H1 (cell line): ENCODE data around the gene HLA-DPA1. TPM values are rescaled to one million over a fixed set of nuclear protein-coding genes. Genes with fewer than 3 reads are reported as not detected.

ENCODE experiments used
- CTCF ChIA-PET: fragments of 300-600 bp; sonication (Branson Sonifier 250); formaldehyde crosslinking; loops from one replicate; lab custom pipeline; 2021; ENCODE audit not compliant: partially characterized antibody; lab: Charles Lee
- POLR2A ChIA-PET: fragments of 300-600 bp; sonication (Branson Sonifier 250); formaldehyde crosslinking; loops from one replicate; lab custom pipeline; 2021; ENCODE audit warnings: inconsistent platforms; ENCODE audit not compliant: partially characterized antibody; lab: Charles Lee
- DNase-seq, 2 experiments: peaks; one replicate each; pipeline versions ENCODE4 v3.0.0 to v3.0.0-alpha.2; 2010 to 2022; ENCODE audit warnings: low spot score in 2 of 2, low read depth in 1 of 2, mixed read lengths in 1 of 2
- FAIRE-seq: peaks from 2 replicates; lab custom pipeline; 2011; peaks lifted over from hg19 to GRCh38; lab: Jason Lieb, UNC
- H2AFZ ChIP-seq: 2 replicates; pipeline ENCODE4 v1.8.1; 2012; ENCODE audit warnings: low read length, inconsistent platforms
- H2AK5ac ChIP-seq: 2 replicates; pipeline ENCODE4 v1.6.1; 2013; ENCODE audit warnings: low read depth, low read length
- H2BK120ac ChIP-seq: replicated peaks from 2 replicates; pipeline ENCODE3; 2013; ENCODE audit warnings: low read depth, low read length, inconsistent platforms
- H2BK12ac ChIP-seq: 2 replicates; pipeline ENCODE4 v1.6.1; 2013; ENCODE audit warnings: low read depth, low read length
- H2BK15ac ChIP-seq: 2 replicates; pipeline ENCODE4 v1.6.1; 2013; ENCODE audit warnings: low read length
- H2BK20ac ChIP-seq: 2 replicates; pipeline ENCODE4 v1.6.1; 2013; ENCODE audit warnings: low read length
- H2BK5ac ChIP-seq: 2 replicates; pipeline ENCODE4 v1.6.1; 2013; ENCODE audit warnings: low read depth, low read length
- H3K14ac ChIP-seq: 2 replicates; pipeline ENCODE4 v1.6.1; 2013; ENCODE audit warnings: inconsistent platforms; ENCODE audit not compliant: insufficient read length
- H3K18ac ChIP-seq: 2 replicates; pipeline ENCODE4 v1.6.1; 2013; ENCODE audit warnings: low read length; ENCODE audit errors: extremely low read depth
- H3K23ac ChIP-seq: 2 replicates; pipeline ENCODE4 v1.6.1; 2013; ENCODE audit warnings: inconsistent platforms; ENCODE audit not compliant: insufficient read length
- H3K23me2 ChIP-seq: 2 replicates; pipeline ENCODE4 v1.6.1; 2013; ENCODE audit warnings: low read depth, low read length
- H3K27ac ChIP-seq: 2 replicates; pipeline ENCODE4 v1.6.1; 2011; ENCODE audit warnings: low read depth, low read length, inconsistent platforms
- H3K27me3 ChIP-seq, 4 experiments: replicated peaks in 1 of 4; 1 replicate in 1 of 4; 2 replicates in 3 of 4; pipeline versions ENCODE4 v1.6.1 to v1.8.1; 2011 to 2013; ENCODE audit warnings: low read length in 3 of 4, mild to moderate bottlenecking in 3 of 4, inconsistent platforms in 2 of 4, mixed read lengths in 2 of 4, moderate library complexity in 1 of 4; ENCODE audit not compliant: control insufficient read depth in 3 of 4, insufficient read depth in 3 of 4; ENCODE audit errors: extremely low read depth in 1 of 4
- H3K36me3 ChIP-seq, 4 experiments: 2 replicates each; pipeline versions ENCODE4 v1.6.1 to v1.8.1; 2011 to 2013; ENCODE audit warnings: mild to moderate bottlenecking in 4 of 4, low read length in 3 of 4, moderate library complexity in 2 of 4, control low read depth in 1 of 4, inconsistent platforms in 1 of 4; ENCODE audit not compliant: insufficient read depth in 4 of 4, control insufficient read depth in 2 of 4
- H3K4ac ChIP-seq: replicated peaks from 2 replicates; pipeline ENCODE3; 2013; ENCODE audit warnings: low read length, low read depth, mixed read lengths, inconsistent platforms; ENCODE audit not compliant: insufficient read length
- H3K4me1 ChIP-seq, 4 experiments: replicated peaks in 1 of 4; 1 replicate in 1 of 4; 2 replicates in 3 of 4; pipeline versions ENCODE4 v1.6.1 to v1.8.1; 2011 to 2013; ENCODE audit warnings: low read length in 3 of 4, inconsistent platforms in 2 of 4, mixed read lengths in 1 of 4; ENCODE audit not compliant: insufficient read depth in 4 of 4, control insufficient read depth in 3 of 4
- H3K4me2 ChIP-seq, 2 experiments: 2 replicates each; pipeline versions ENCODE4 v1.6.1 to v1.8.1; 2011 to 2013; ENCODE audit warnings: low read depth in 2 of 2, low read length in 2 of 2, control low read depth in 1 of 2, inconsistent platforms in 1 of 2, mild to moderate bottlenecking in 1 of 2; ENCODE audit not compliant: insufficient read depth in 1 of 2
- H3K4me3 ChIP-seq, 4 experiments: fragments of 200-600, 300-600 bp in 1 of 4; sonication (generic), shearing (Covaris generic), sonication (Bioruptor Twin) in 1 of 4; 2 replicates each; pipeline versions ENCODE4 v1.5.1 to v1.8.1; 2011 to 2016; ENCODE audit warnings: low read length in 4 of 4, low read depth in 3 of 4, control low read depth in 2 of 4, inconsistent platforms in 2 of 4, mild to moderate bottlenecking in 2 of 4, mixed read lengths in 1 of 4, moderate library complexity in 1 of 4; ENCODE audit not compliant: insufficient read depth in 2 of 4; ENCODE audit errors: extremely low read depth in 1 of 4
- H3K56ac ChIP-seq: replicated peaks from 2 replicates; pipeline ENCODE3; 2013; ENCODE audit warnings: low read depth, mild to moderate bottlenecking, mixed read lengths, low read length, inconsistent platforms; ENCODE audit not compliant: insufficient read length
- H3K79me1 ChIP-seq: 2 replicates; pipeline ENCODE4 v1.6.1; 2013; ENCODE audit warnings: low read depth, low read length, control low read depth
- H3K79me2 ChIP-seq, 2 experiments: 2 replicates each; pipeline versions ENCODE4 v1.6.1 to v1.8.1; 2012 to 2013; ENCODE audit warnings: low read length in 2 of 2, mild to moderate bottlenecking in 2 of 2, inconsistent platforms in 1 of 2; ENCODE audit not compliant: insufficient read depth in 2 of 2, control insufficient read depth in 1 of 2
- H3K9ac ChIP-seq, 4 experiments: replicated peaks in 1 of 4; 1 replicate in 1 of 4; 2 replicates in 3 of 4; pipeline versions ENCODE4 v1.6.1 to v1.8.1; 2011 to 2013; ENCODE audit warnings: low read depth in 3 of 4, low read length in 3 of 4, control low read depth in 2 of 4, mild to moderate bottlenecking in 2 of 4, moderate library complexity in 2 of 4, inconsistent platforms in 1 of 4; ENCODE audit errors: extremely low read depth in 1 of 4
- H3K9me3 ChIP-seq, 2 experiments: 2 replicates each; pipeline versions ENCODE4 v1.6.1 to v1.8.1; 2012 to 2013; ENCODE audit warnings: mild to moderate bottlenecking in 2 of 2, moderate library complexity in 2 of 2, control low read depth in 1 of 2, inconsistent platforms in 1 of 2, low read depth in 1 of 2, low read length in 1 of 2, mixed read lengths in 1 of 2; ENCODE audit not compliant: insufficient read depth in 2 of 2
- H4K20me1 ChIP-seq, 2 experiments: replicated peaks in 1 of 2; 2 replicates each; pipeline versions ENCODE3 to v1.8.1; 2011 to 2013; ENCODE audit warnings: inconsistent platforms in 2 of 2, low read length in 2 of 2, mild to moderate bottlenecking in 1 of 2; ENCODE audit not compliant: insufficient read depth in 2 of 2, control insufficient read depth in 1 of 2
- H4K5ac ChIP-seq: 2 replicates; pipeline ENCODE4 v1.6.1; 2013; ENCODE audit warnings: low read length, low read depth, mixed read lengths, inconsistent platforms; ENCODE audit not compliant: insufficient read length
- H4K8ac ChIP-seq: 2 replicates; pipeline ENCODE4 v1.8.0; 2013; ENCODE audit warnings: mild to moderate bottlenecking, moderate library complexity, low read length, inconsistent platforms; ENCODE audit not compliant: insufficient read depth; ENCODE audit errors: extremely low read depth
- H4K91ac ChIP-seq: replicated peaks from 2 replicates; pipeline ENCODE3; 2013; ENCODE audit warnings: low read length, mixed read lengths, inconsistent platforms; ENCODE audit not compliant: insufficient read length
- ATF3 ChIP-seq: IDR thresholded peaks from 2 replicates; pipeline ENCODE4 v1.6.1; 2011; ENCODE audit warnings: low read depth, mild to moderate bottlenecking, low read length; ENCODE audit not compliant: insufficient read depth
- CTCF ChIP-seq, 3 experiments: IDR thresholded peaks; 1 replicate in 2 of 3; 2 replicates in 1 of 3; pipeline versions ENCODE4 v1.5.1 to v1.6.1; 2011; ENCODE audit warnings: low read length in 3 of 3, mild to moderate bottlenecking in 3 of 3, inconsistent platforms in 2 of 3, low read depth in 1 of 3, moderate library complexity in 1 of 3; ENCODE audit not compliant: insufficient read depth in 1 of 3; ENCODE audit errors: control extremely low read depth in 1 of 3
- JUN ChIP-seq: IDR thresholded peaks from 2 replicates; pipeline ENCODE4 v1.6.1; 2011; ENCODE audit warnings: low read depth, mild to moderate bottlenecking, improper control_type of control experiment, low read length
- NANOG ChIP-seq: IDR thresholded peaks from 2 replicates; pipeline ENCODE4 v1.6.1; 2011; ENCODE audit warnings: low read length, low read depth, mild to moderate bottlenecking, inconsistent platforms; ENCODE audit not compliant: insufficient read depth, poor library complexity, severe bottlenecking
- POLR2A ChIP-seq, 2 experiments: IDR thresholded peaks; 1 replicate in 1 of 2; 2 replicates in 1 of 2; pipeline ENCODE4 v1.6.1; 2011; ENCODE audit warnings: low read depth in 2 of 2, low read length in 2 of 2, mild to moderate bottlenecking in 2 of 2; ENCODE audit errors: control extremely low read depth in 1 of 2
- POU5F1 ChIP-seq: IDR thresholded peaks from 2 replicates; pipeline ENCODE4 v1.6.1; 2011; ENCODE audit warnings: low read depth, mild to moderate bottlenecking, low read length, moderate library complexity
- RXRA ChIP-seq: IDR thresholded peaks from 2 replicates; pipeline ENCODE4 v1.6.1; 2011; ENCODE audit warnings: low read depth, mild to moderate bottlenecking, low read length, moderate library complexity; ENCODE audit not compliant: insufficient read depth
- USF2 ChIP-seq: IDR thresholded peaks from 2 replicates; pipeline ENCODE4 v1.6.1; 2011; ENCODE audit warnings: low read length, improper control_type of control experiment
- ZNF274 ChIP-seq: IDR thresholded peaks from 2 replicates; pipeline ENCODE4 v1.7.0; 2012; ENCODE audit warnings: low read length, borderline replicate concordance; ENCODE audit errors: extremely low read depth
- WGBS, 2 experiments: shearing (Covaris generic) in 1 of 2; methylation state at CpG; one replicate each; pipeline versions ENCODE4 v1.1.6 to v1.1.7; 2013 to 2015; ENCODE audit warnings: low lambda C conversion rate in 2 of 2, mixed read lengths in 2 of 2, inconsistent platforms in 1 of 2, low coverage in 1 of 2, missing lambda C conversion rate in 1 of 2; ENCODE audit not compliant: insufficient replicate concordance in 2 of 2, insufficient coverage in 1 of 2, insufficient read length in 1 of 2; ENCODE audit errors: extremely low coverage in 1 of 2, missing lambda C conversion rate in 1 of 2; 5-methylcytosine and 5-hydroxymethylcytosine counted together
- polyA plus RNA-seq, 7 experiments: library from polyadenylated mRNA; depleted of rRNA in 3 of 7; stranded (reverse) in 5 of 7; unstranded in 2 of 7; fragments of >200 nt in 5 of 7; fragments of 200-250 nt in 2 of 7; gene quantifications; 1 replicate in 5 of 7; 2 replicates in 1 of 7; 4 replicates in 1 of 7; pipeline versions ENCODE4 v1.2.1 to v1.2.3, GENCODE V29; 2011 to 2013; ENCODE audit warnings: missing spikeins in 2 of 7, mixed read lengths in 2 of 7
- total RNA-seq: library from RNA; stranded (reverse); fragmentation: NEBNext Ultra II Directional; extraction: Animal tissue kit (Norgen Biotek cat#: 25700); gene quantifications from 2 replicates; pipeline ENCODE4 v1.2.1, GENCODE V29; 2021

The HLA-DPA1 gene
- total and polyA plus RNA-seq, 2 of the 8 experiments (the other 6 are each of a cell fraction or from before 2014, with no cell fraction given), result 6.2 to 13.1 TPM

GRCh38 chr6:33082702-33083101 lies 9.3 kb upstream of the HLA-DPA1 start:
- DNase-seq (peak in 1 of 2 experiments; percentile 65), FAIRE-seq (peak; percentile 93)
- Histone ChIP-seq H2BK5ac (no peak overlapping the region), H2BK20ac (no peak overlapping the region), H4K5ac (no peak overlapping the region), H2BK120ac (no peak overlapping the region), H3K9me3 (no peaks in the 10 kb centered on the region), H4K91ac (no peak overlapping the region), H3K27me3 (peaks cover 0 to 8% (median 3%) of the 10 kb centered on the region in 4 experiments; a peak in 4 of 7 replicates), H3K23me2 (peaks cover 8% of the 10 kb centered on the region; the same call in 1 of the 2 replicates), H3K14ac (no peak overlapping the region), H3K79me1 (no peaks in the 10 kb centered on the region), H3K18ac (no peak overlapping the region), H3K4me2 (no peak overlapping the region), H2AK5ac (no peak overlapping the region), H3K23ac (no peak overlapping the region), H4K8ac (no peak overlapping the region), H4K20me1 (peaks cover 0 to 3% of the 10 kb centered on the region in 2 experiments), H3K79me2 (no peaks in the 10 kb centered on the region), H3K4ac (no peak overlapping the region), H2AFZ (no peak overlapping the region), H3K36me3 (peaks cover 0 to 9% (median 5%) of the 10 kb centered on the region in 4 experiments; a peak in 3 of 8 replicates), H2BK12ac (no peak overlapping the region), H2BK15ac (no peak overlapping the region), H3K9ac (no peak overlapping the region), H3K27ac (no peak overlapping the region), H3K4me1 (peaks cover 2 to 8% (median 5%) of the 10 kb centered on the region in 4 experiments; a peak in 6 of 7 replicates), H3K56ac (no peak overlapping the region), H3K4me3 (no peak overlapping the region)
- ChIA-PET POLR2A (interaction anchor here (3.3 kb wide), 1 partner anchor 68 kb away, joined by 19 read pairs; no protein-coding TSS in a partner anchor), CTCF (interaction anchor here (1.0 to 8.1 kb wide), 21 partner anchors 10 to 436 kb away, joined by 3 to 118 read pairs (median 5); partner anchors contain the start of genes HLA-DOA and HLA-DPA1)
- WGBS, 2 experiments, result 35% methylated on average over 2 of the region's 2 CpGs; no CpG with 5 or more reads in 1 of the 2 experiments
- TF ChIP-seq RXRA, result no peak
- no peak for TF ChIP-seq USF2
- no peak for TF ChIP-seq ATF3
- no peak for TF ChIP-seq JUN
- TF ChIP-seq CTCF (IDR thresholded peaks at IDR 0.05; ENCODE audit: control extremely low read depth in 1 of 3, insufficient read depth in 1 of 3, low read depth in 1 of 3, low read length in 3 of 3), result peak; percentile 81 to 86 (median 84)
- TF ChIP-seq ZNF274, result no peak
- no peak for TF ChIP-seq POU5F1
- TF ChIP-seq POLR2A (IDR thresholded peaks at IDR 0.05; ENCODE audit: control extremely low read depth in 1 of 2, low read depth in 2 of 2, low read length in 2 of 2), result no peak
- TF ChIP-seq NANOG, result no peak
